Upper lobe of left lung (tissue), 4 donors: ENCODE results near the gene ISX.

Source experiments
- CTCF ChIP-seq, 6 experiments: fragments of 450-650 bp in 4 of 6; fragments of 200-600 bp in 2 of 6; sonication (generic) in 2 of 6; IDR thresholded peaks; one replicate each; pipeline ENCODE4 v1.5.1; 2016 to 2019; ENCODE audit warnings: antibody characterized with exemption in 6 of 6
- EP300 ChIP-seq, 4 donors: sonication (generic); formaldehyde crosslinking; IDR thresholded peaks; one replicate each; pipeline ENCODE4 v1.5.1; 2017; ENCODE audit warnings: antibody characterized with exemption in 4 of 4, control low read depth in 2 of 4
- POLR2A ChIP-seq, 4 donors: fragments of 450-650 bp; IDR thresholded peaks; one replicate each; pipeline ENCODE4 v1.5.1; 2016 to 2017; ENCODE audit warnings: antibody characterized with exemption in 4 of 4, mild to moderate bottlenecking in 2 of 4
- POLR2AphosphoS5 ChIP-seq, 2 donors: sonication (generic); formaldehyde crosslinking; IDR thresholded peaks; one replicate each; pipeline ENCODE4 v1.5.1; 2017; ENCODE audit warnings: antibody characterized with exemption in 2 of 2

- TF ChIP-seq POLR2A (IDR thresholded peaks at IDR 0.05), result no peak
- TF ChIP-seq CTCF (IDR thresholded peaks at IDR 0.05), result no peak
- no peak for TF ChIP-seq POLR2AphosphoS5 (IDR thresholded peaks at IDR 0.05)
- no peak for TF ChIP-seq EP300 (IDR thresholded peaks at IDR 0.05)
These were observed 11.9 kb upstream of the ISX start for GRCh38 chr22:35054064-35054463.
